A549 (cell line): Measurements from ENCODE around the gene NDUFS8.

Experiments
- EP300 ChIP-seq, 2 experiments: fragments of >200 bp; sonication (Bioruptor Twin); formaldehyde crosslinking; IDR thresholded peaks; 2 replicates in 1 of 2; 3 replicates in 1 of 2; pipeline ENCODE4 v1.6.1; 2016 to 2017
- HOXB5 ChIP-seq: fragments of 250-450 bp; sonication (Bioruptor Pico); IDR thresholded peaks from 2 replicates; pipeline ENCODE4 v1.5.0; 2020; ENCODE audit warnings: mild to moderate bottlenecking, moderate library complexity
- JUNB ChIP-seq: fragments of >200 bp; sonication (Bioruptor Twin); formaldehyde crosslinking; IDR thresholded peaks from 2 replicates; pipeline ENCODE4 v1.6.1; 2016
- KDM1A ChIP-seq: fragments of 200-600 bp; sonication (generic); IDR thresholded peaks from 2 replicates; pipeline ENCODE4 v1.6.1; 2016; ENCODE audit warnings: low read depth, mild to moderate bottlenecking
- POLR2A ChIP-seq: IDR thresholded peaks from 2 replicates; pipeline ENCODE4 v1.6.1; 2012; ENCODE audit warnings: mild to moderate bottlenecking, low read length
- RCOR1 ChIP-seq: fragments of 150-350 bp; IDR thresholded peaks from 2 replicates; pipeline ENCODE4 v1.6.1; 2014; ENCODE audit warnings: antibody characterized with exemption, low read length, low read depth
- USF2 ChIP-seq: fragments of 450-650 bp; IDR thresholded peaks from 2 replicates; pipeline ENCODE4 v1.6.1; 2014; ENCODE audit warnings: antibody characterized with exemption
- ZNF302 ChIP-seq: fragments of 250-450 bp; sonication (Bioruptor Pico); IDR thresholded peaks from 2 replicates; pipeline ENCODE4 v1.9.0; 2021; ENCODE audit warnings: inconsistent platforms, mild to moderate bottlenecking, moderate library complexity
- TF ChIP-seq, protein P1 (sequence below): fragments of >200 bp; sonication (Bioruptor Twin); formaldehyde crosslinking; IDR thresholded peaks from 3 replicates; pipeline ENCODE4 v1.5.1; 2016
- TF ChIP-seq, protein P2 (sequence below): fragments of 200-600 bp; sonication (generic); IDR thresholded peaks from 2 replicates; pipeline ENCODE4 v1.6.1; 2016; ENCODE audit warnings: antibody characterized with exemption, mild to moderate bottlenecking, moderate library complexity
- TF ChIP-seq, protein P3 (sequence below): fragments of 250-450 bp; sonication (Bioruptor Pico); IDR thresholded peaks from 2 replicates; pipeline ENCODE4 v1.5.0; 2020; ENCODE audit warnings: low read depth, mild to moderate bottlenecking, moderate library complexity

DNA sequence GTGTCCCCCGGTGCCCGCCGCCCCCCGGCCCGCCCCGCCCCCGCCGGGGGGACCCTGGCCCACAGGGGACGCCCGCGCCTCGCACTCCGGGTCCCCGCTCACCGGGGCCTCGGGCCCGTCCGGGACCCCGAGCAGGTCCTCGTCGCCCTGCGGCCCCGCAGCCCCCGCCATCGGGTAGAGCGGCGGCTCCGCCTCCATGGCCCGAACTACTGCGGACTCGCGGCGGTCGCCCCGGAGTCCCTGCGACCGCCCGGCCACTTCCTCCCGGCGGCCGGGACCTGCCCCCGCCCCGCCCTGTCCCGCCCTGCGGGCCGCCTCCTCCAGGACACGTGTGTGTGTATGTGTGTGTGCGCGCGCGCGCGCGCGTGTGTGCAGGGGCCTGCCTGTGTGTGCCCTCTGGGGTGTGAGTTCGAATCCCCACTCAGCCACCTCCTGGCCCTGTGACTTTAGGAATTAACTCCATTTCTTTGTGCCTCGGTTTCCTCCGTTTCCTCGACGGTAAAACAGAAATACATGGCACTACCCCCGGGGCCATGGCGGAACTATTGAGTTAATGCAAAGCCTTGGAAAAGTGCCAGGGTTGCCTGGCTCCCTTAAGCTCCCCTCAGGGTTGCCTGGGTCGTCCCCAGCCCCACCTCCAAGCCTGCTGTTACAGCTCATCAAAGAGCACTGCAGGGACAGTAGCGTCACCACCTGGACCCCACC, 26.5 kb upstream of the NDUFS8 start, which contains the start of gene UNC93B1:
- TF ChIP-seq POLR2A (peak; percentile 48), KDM1A (no peak), EP300 (IDR thresholded peaks at IDR 0.05) (no peak), JUNB (no peak), USF2 (peak; percentile 24; the same call in 1 of the 2 replicates), RCOR1 (no peak), HOXB5 (CRISPR knock-in tag) (no peak), ZNF302 (no peak)
- TF ChIP-seq, protein P1, sequence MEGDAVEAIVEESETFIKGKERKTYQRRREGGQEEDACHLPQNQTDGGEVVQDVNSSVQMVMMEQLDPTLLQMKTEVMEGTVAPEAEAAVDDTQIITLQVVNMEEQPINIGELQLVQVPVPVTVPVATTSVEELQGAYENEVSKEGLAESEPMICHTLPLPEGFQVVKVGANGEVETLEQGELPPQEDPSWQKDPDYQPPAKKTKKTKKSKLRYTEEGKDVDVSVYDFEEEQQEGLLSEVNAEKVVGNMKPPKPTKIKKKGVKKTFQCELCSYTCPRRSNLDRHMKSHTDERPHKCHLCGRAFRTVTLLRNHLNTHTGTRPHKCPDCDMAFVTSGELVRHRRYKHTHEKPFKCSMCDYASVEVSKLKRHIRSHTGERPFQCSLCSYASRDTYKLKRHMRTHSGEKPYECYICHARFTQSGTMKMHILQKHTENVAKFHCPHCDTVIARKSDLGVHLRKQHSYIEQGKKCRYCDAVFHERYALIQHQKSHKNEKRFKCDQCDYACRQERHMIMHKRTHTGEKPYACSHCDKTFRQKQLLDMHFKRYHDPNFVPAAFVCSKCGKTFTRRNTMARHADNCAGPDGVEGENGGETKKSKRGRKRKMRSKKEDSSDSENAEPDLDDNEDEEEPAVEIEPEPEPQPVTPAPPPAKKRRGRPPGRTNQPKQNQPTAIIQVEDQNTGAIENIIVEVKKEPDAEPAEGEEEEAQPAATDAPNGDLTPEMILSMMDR, result no peak
- TF ChIP-seq, protein P2, sequence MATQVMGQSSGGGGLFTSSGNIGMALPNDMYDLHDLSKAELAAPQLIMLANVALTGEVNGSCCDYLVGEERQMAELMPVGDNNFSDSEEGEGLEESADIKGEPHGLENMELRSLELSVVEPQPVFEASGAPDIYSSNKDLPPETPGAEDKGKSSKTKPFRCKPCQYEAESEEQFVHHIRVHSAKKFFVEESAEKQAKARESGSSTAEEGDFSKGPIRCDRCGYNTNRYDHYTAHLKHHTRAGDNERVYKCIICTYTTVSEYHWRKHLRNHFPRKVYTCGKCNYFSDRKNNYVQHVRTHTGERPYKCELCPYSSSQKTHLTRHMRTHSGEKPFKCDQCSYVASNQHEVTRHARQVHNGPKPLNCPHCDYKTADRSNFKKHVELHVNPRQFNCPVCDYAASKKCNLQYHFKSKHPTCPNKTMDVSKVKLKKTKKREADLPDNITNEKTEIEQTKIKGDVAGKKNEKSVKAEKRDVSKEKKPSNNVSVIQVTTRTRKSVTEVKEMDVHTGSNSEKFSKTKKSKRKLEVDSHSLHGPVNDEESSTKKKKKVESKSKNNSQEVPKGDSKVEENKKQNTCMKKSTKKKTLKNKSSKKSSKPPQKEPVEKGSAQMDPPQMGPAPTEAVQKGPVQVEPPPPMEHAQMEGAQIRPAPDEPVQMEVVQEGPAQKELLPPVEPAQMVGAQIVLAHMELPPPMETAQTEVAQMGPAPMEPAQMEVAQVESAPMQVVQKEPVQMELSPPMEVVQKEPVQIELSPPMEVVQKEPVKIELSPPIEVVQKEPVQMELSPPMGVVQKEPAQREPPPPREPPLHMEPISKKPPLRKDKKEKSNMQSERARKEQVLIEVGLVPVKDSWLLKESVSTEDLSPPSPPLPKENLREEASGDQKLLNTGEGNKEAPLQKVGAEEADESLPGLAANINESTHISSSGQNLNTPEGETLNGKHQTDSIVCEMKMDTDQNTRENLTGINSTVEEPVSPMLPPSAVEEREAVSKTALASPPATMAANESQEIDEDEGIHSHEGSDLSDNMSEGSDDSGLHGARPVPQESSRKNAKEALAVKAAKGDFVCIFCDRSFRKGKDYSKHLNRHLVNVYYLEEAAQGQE, result no peak
- TF ChIP-seq, protein P3, sequence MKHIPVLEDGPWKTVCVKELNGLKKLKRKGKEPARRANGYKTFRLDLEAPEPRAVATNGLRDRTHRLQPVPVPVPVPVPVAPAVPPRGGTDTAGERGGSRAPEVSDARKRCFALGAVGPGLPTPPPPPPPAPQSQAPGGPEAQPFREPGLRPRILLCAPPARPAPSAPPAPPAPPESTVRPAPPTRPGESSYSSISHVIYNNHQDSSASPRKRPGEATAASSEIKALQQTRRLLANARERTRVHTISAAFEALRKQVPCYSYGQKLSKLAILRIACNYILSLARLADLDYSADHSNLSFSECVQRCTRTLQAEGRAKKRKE (CRISPR knock-in tag), result no peak
